ENCODE results near the gene AEBP1. TPM values are rescaled to one million over a fixed set of nuclear protein-coding genes. Genes with fewer than 3 reads are reported as not detected.
A peak's percentile ranks its signal among the peaks of the same experiment; 100 is the strongest.

Gene AEBP1
- total RNA-seq, 1 experiment from 2014 or later, result 0.54 TPM

- Histone ChIP-seq H3K9me3 (no peaks in the 10 kb centered on the region), H3K27me3 (replicated peaks; ENCODE audit: control insufficient read depth, insufficient read depth, low read length) (no peaks in the 10 kb centered on the region), H3K36me3 (ENCODE audit: control insufficient read depth, insufficient read depth, low read length) (no peaks in the 10 kb centered on the region), H3K4me1 (peaks cover 15% of the 10 kb centered on the region), H3K4me3 (ENCODE audit: low read depth, low read length) (no peak overlapping the region)
- Mint-ChIP-seq H3K9me3 (ENCODE audit: unreplicated experiment) (no peaks in the 10 kb centered on the region), H3K4me3 (ENCODE audit: unreplicated experiment) (no peak overlapping the region), H3K4me1 (ENCODE audit: low read depth, unreplicated experiment) (peaks cover 11% of the 10 kb centered on the region), H3K27me3 (ENCODE audit: insufficient read depth, unreplicated experiment) (no peaks in the 10 kb centered on the region), H3K36me3 (ENCODE audit: insufficient read depth, unreplicated experiment) (peaks cover 11% of the 10 kb centered on the region), H3K27ac (ENCODE audit: unreplicated experiment) (no peak overlapping the region)
- ChIA-PET CTCF (no interaction called here), POLR2A (no interaction called here)
- BruUV-seq (replicated peaks), result no TSS peak
- intact Hi-C loops (cut with micrococcal nuclease; ENCODE audit: unreplicated experiment), result no loop called here
- TF ChIP-seq CTCF (IDR thresholded peaks at IDR 0.05; ENCODE audit: insufficient read depth in 1 of 2, low read depth in 1 of 2, low read length in 1 of 2, severe bottlenecking in 1 of 2, unreplicated experiment in 1 of 2), result no peak
- no peak for DNase-seq
These were observed 23.0 kb downstream of the AEBP1 start for GRCh38 chr7:44127161-44127560.

- CTCF ChIA-PET, result no interaction called here
- Histone ChIP-seq H3K27me3 (replicated peaks; ENCODE audit: control insufficient read depth, insufficient read depth, low read length) (no peaks in the 10 kb centered on the region), H3K36me3 (ENCODE audit: control insufficient read depth, insufficient read depth, low read length) (no peaks in the 10 kb centered on the region), H3K4me1 (peaks cover 15% of the 10 kb centered on the region), H3K9me3 (no peaks in the 10 kb centered on the region), H3K4me3 (ENCODE audit: low read depth, low read length) (no peak overlapping the region)
- H3K36me3 Mint-ChIP-seq (ENCODE audit: insufficient read depth, unreplicated experiment), result peaks cover 2% of the 10 kb centered on the region
- no peaks in the 10 kb centered on the region for H3K9me3 Mint-ChIP-seq (ENCODE audit: unreplicated experiment)
- H3K4me1 Mint-ChIP-seq (ENCODE audit: low read depth, unreplicated experiment), result peaks cover 8% of the 10 kb centered on the region
- no peak overlapping the region for H3K4me3 Mint-ChIP-seq (ENCODE audit: unreplicated experiment)
- TF ChIP-seq CTCF (IDR thresholded peaks at IDR 0.05; ENCODE audit: insufficient read depth in 1 of 2, low read depth in 1 of 2, low read length in 1 of 2, severe bottlenecking in 1 of 2, unreplicated experiment in 1 of 2), result no peak
- BruUV-seq (replicated peaks), result no TSS peak
- POLR2A ChIA-PET, result no interaction called here
- DNase-seq, result no peak
- no peak overlapping the region for H3K27ac Mint-ChIP-seq (ENCODE audit: unreplicated experiment)
- H3K27me3 Mint-ChIP-seq (ENCODE audit: insufficient read depth, unreplicated experiment), result no peaks in the 10 kb centered on the region
- intact Hi-C loops (cut with micrococcal nuclease; ENCODE audit: unreplicated experiment), result no loop called here
These were observed 24.8 kb downstream of the AEBP1 start for GRCh38 chr7:44128721-44129582.

- Mint-ChIP-seq H3K27ac (ENCODE audit: unreplicated experiment) (no peak overlapping the region), H3K4me1 (ENCODE audit: low read depth, unreplicated experiment) (peaks cover 8% of the 10 kb centered on the region), H3K36me3 (ENCODE audit: insufficient read depth, unreplicated experiment) (no peaks in the 10 kb centered on the region), H3K4me3 (ENCODE audit: unreplicated experiment) (no peak overlapping the region), H3K27me3 (ENCODE audit: insufficient read depth, unreplicated experiment) (no peaks in the 10 kb centered on the region), H3K9me3 (ENCODE audit: unreplicated experiment) (no peaks in the 10 kb centered on the region)
- POLR2A ChIA-PET, result no interaction called here
- no TSS peak for BruUV-seq (replicated peaks)
- Histone ChIP-seq H3K36me3 (ENCODE audit: control insufficient read depth, insufficient read depth, low read length) (no peaks in the 10 kb centered on the region), H3K27me3 (replicated peaks; ENCODE audit: control insufficient read depth, insufficient read depth, low read length) (no peaks in the 10 kb centered on the region), H3K9me3 (no peaks in the 10 kb centered on the region), H3K4me1 (peaks cover 15% of the 10 kb centered on the region), H3K4me3 (ENCODE audit: low read depth, low read length) (no peak overlapping the region)
- peak; percentile 83 to 85 for DNase-seq
- peak; percentile 42 to 83 for TF ChIP-seq CTCF (IDR thresholded peaks at IDR 0.05; ENCODE audit: insufficient read depth in 1 of 2, low read depth in 1 of 2, low read length in 1 of 2, severe bottlenecking in 1 of 2, unreplicated experiment in 1 of 2)
- intact Hi-C loops (cut with micrococcal nuclease; ENCODE audit: unreplicated experiment), result loop anchor here (1.0 to 10.0 kb wide), 4 partner anchors 65 to 343 kb away; partner anchors contain the start of gene YKT6
- CTCF ChIA-PET, result interaction anchor here (0.6 to 2.1 kb wide), 16 partner anchors 9 to 434 kb away, joined by 3 to 12 read pairs (median 4); partner anchors contain the start of genes POLD2 and YKT6
These were observed 27.3 kb downstream of the AEBP1 start for GRCh38 chr7:44131173-44132029.

Data from Caco-2 (cell line).